ENCODE results near the gene NHEJ1. TPM values are rescaled to one million over a fixed set of nuclear protein-coding genes. Genes with fewer than 3 reads are reported as not detected.

Gene NHEJ1
- total and polyA plus RNA-seq, 7 experiments from 2014 or later, result 11.4 to 32.7 (median 18.5) TPM

DNA sequence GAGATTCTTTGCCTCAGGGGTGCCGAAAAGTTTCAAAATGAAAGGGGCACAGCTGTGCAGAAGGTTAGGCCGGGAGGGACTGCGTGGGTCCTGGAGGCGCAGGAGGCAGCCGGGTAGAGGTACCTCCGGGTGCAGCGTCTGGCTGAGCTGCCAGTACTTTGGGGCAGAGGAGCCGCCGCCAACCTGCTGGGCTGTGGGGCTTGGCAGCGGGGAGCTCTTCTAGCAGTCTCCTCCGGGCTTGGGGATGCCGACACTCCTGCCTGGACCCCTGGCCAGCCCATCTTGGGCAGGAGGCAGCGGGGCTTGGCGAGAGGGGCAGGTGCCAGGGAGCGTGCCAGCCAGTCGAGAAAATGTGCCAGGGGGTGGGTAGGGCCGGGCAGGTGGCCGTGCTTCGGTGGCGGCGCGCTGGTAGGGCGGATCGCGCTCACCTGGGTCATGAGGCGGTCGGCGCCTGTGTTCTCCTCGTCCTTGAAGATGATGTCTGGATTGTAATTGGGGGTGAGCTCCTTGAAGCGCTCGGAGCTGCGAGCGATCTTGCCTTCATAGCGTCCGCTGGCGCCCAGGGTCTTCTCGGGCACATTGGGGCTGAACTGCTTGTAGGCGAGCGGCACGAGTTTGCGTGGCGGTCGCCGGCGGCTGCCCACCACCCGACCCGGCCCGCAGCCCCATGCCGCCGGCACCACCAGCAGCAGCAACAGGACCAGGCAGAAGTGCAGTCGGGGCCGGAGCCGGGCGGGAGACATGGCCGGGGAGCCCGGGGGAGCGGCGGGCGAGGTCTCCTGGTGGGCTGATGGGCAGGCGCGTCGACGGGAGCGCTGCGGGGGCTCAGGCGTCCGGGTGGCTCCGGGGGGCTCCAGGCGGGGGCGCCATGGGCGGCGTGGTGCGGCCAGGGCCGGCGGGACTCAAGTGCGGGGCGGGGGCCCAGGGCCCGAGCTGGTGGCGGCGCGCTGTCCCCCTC is 100.6 kb downstream of the NHEJ1 start:
- peaks cover 56 to 82% (median 63%) of the 10 kb centered on the region in 5 donors for H3K27me3 Mint-ChIP-seq
- peak overlapping the region; percentile 34 to 82 (median 63) for H3K4me3 Mint-ChIP-seq
- peak overlapping the region in 1 of 9 donors; percentile 13 for H3K27ac Mint-ChIP-seq

DNA sequence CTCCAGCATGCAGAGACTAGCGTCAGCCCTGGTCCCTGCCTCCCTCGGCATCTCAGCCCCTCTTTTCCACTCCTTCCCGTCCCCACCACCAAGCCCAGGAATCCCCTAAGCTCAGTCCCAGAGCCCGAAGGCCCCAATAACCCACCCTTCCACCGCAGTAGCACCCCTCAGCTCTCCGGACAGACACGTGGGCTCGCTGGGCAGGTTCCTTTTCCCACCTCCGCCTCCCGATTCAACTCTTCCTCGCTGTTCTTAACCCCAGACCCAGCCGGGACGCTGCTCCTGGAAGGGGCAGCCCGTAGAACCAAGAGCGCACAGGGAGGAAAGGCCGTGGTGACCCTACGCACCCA is 101.3 kb downstream of the NHEJ1 start:
- Histone ChIP-seq H3K27ac (ENCODE audit: low read depth, low read length) (no peak overlapping the region), H3K27me3 (ENCODE audit: control insufficient read depth in 2 of 2, insufficient read depth in 2 of 2, low read length in 2 of 2) (peaks cover 15 to 16% of the 10 kb centered on the region in 2 donors), H3K4me1 (ENCODE audit: control insufficient read depth in 2 of 2, insufficient read depth in 2 of 2, low read length in 2 of 2) (peaks cover 3 to 27% of the 10 kb centered on the region in 2 donors), H3K4me3 (ENCODE audit: low read length) (no peak overlapping the region), H3K9me3 (ENCODE audit: control insufficient read depth in 2 of 3, low read length in 3 of 3) (no peaks in the 10 kb centered on the region), H3K36me3 (ENCODE audit: control insufficient read depth in 2 of 3, insufficient read depth in 3 of 3, low read length in 3 of 3) (no peaks in the 10 kb centered on the region)
- POLR2A ChIA-PET, result interaction anchor here (0.9 kb wide), 1 partner anchor 100 kb away, joined by 3 read pairs; no protein-coding TSS in a partner anchor
- no peak for ATAC-seq
- Mint-ChIP-seq H3K27me3 (peaks cover 52 to 80% (median 59%) of the 10 kb centered on the region in 5 donors), H3K27ac (no peak overlapping the region), H3K36me3 (peaks cover 0 to 5% (median 0%) of the 10 kb centered on the region in 5 donors), H3K9me3 (no peaks in the 10 kb centered on the region), H3K4me3 (peak overlapping the region in 9 of 10 donors; percentile 13 to 82 (median 55)), H3K4me1 (peaks cover 8 to 22% (median 16%) of the 10 kb centered on the region in 7 donors)
- intact Hi-C loops (cut with micrococcal nuclease), result loop anchor here in 1 of 2 donors (5.0 kb wide), 3 partner anchors 43 to 77 kb away; no protein-coding TSS in a partner anchor
- CTCF ChIA-PET, result interaction anchor here (0.5 to 4.9 kb wide), 5 partner anchors 60 to 207 kb away, joined by 3 to 43 read pairs (median 18); no protein-coding TSS in a partner anchor
- no peak for DNase-seq

More for the DNA sequence above, 100.6 kb downstream of the NHEJ1 start:
- peaks cover 15 to 16% of the 10 kb centered on the region in 2 donors for H3K27me3 ChIP-seq (ENCODE audit: control insufficient read depth in 2 of 2, insufficient read depth in 2 of 2, low read length in 2 of 2)
- peak in 1 of 9 donors; percentile 4 for DNase-seq
- no peak for ATAC-seq
- H3K4me3 ChIP-seq (ENCODE audit: low read length), result no peak overlapping the region
- H3K9me3 Mint-ChIP-seq, result no peaks in the 10 kb centered on the region
- H3K27ac ChIP-seq (ENCODE audit: low read depth, low read length), result no peak overlapping the region
- H3K36me3 Mint-ChIP-seq, result peaks cover 0 to 5% (median 0%) of the 10 kb centered on the region in 5 donors
- intact Hi-C loops (cut with micrococcal nuclease), result loop anchor here in 1 of 2 donors (5.0 kb wide), 3 partner anchors 42 to 78 kb away; no protein-coding TSS in a partner anchor
- H3K9me3 ChIP-seq (ENCODE audit: control insufficient read depth in 2 of 3, low read length in 3 of 3), result no peaks in the 10 kb centered on the region
- H3K36me3 ChIP-seq (ENCODE audit: control insufficient read depth in 2 of 3, insufficient read depth in 3 of 3, low read length in 3 of 3), result no peaks in the 10 kb centered on the region
- ChIA-PET POLR2A (interaction anchor here (0.9 kb wide), 1 partner anchor 99 kb away, joined by 3 read pairs; no protein-coding TSS in a partner anchor), CTCF (interaction anchor here (0.5 to 4.9 kb wide), 4 partner anchors 59 to 208 kb away, joined by 3 to 43 read pairs (median 16); no protein-coding TSS in a partner anchor)
- peaks cover 3 to 27% of the 10 kb centered on the region in 2 donors for H3K4me1 ChIP-seq (ENCODE audit: control insufficient read depth in 2 of 2, insufficient read depth in 2 of 2, low read length in 2 of 2)
- H3K4me1 Mint-ChIP-seq, result peaks cover 8 to 22% (median 16%) of the 10 kb centered on the region in 7 donors

DNA sequence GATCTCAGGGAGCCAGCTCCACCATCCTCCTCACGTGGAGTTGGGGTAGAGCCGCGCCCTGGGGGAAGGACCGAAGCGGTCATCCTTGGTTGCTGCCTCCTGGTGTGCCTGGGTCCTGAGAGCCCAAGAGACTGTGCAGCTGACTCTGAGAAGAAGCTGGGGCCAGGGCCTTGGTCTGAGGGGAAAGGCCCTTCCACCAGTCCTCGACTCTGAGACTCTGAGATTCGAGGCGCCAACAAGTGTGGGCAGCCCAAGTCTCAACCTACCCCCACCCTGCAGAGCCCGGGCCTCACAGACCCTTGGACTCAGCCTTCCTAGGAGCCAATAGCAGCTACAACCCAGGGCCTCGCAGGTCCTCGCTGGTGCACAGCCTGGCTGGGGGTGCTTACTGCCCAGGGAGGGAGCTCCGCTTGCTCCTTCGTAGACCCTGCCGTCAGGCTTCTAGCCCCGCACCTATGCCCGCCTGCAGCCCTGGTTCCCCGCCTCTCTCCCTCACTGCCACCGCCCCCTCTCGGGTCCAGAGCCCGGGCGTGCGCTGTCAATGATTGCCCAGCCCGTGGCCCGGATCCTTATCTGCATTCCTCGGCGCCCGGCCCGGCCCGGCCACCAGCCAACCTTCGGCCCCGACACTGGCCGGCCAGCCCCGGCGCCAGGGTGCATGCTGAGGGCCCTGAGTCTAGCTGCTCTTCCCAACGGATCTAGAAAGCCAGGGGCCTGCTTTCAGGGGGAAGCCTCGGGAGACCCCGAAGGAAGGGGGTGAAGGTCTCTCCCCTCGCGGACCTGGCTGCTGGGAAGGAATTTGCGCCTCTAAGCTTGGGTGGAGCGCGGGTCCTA is 101.9 kb downstream of the NHEJ1 start:
- peak overlapping the region in 7 of 10 donors; percentile 25 to 82 (median 69) for H3K4me3 Mint-ChIP-seq
- peaks cover 0 to 5% (median 0%) of the 10 kb centered on the region in 5 donors for H3K36me3 Mint-ChIP-seq
- H3K9me3 Mint-ChIP-seq, result no peaks in the 10 kb centered on the region
- H3K36me3 ChIP-seq (ENCODE audit: control insufficient read depth in 2 of 3, insufficient read depth in 3 of 3, low read length in 3 of 3), result no peaks in the 10 kb centered on the region
- intact Hi-C loops (cut with micrococcal nuclease), result loop anchor here (1.0 to 5.0 kb wide), 9 partner anchors 29 to 294 kb away; no protein-coding TSS in a partner anchor
- no peak overlapping the region for H3K27ac Mint-ChIP-seq
- no peak for DNase-seq
- H3K9me3 ChIP-seq (ENCODE audit: control insufficient read depth in 2 of 3, low read length in 3 of 3), result no peaks in the 10 kb centered on the region
- peaks cover 3 to 27% of the 10 kb centered on the region in 2 donors for H3K4me1 ChIP-seq (ENCODE audit: control insufficient read depth in 2 of 2, insufficient read depth in 2 of 2, low read length in 2 of 2)
- H3K27ac ChIP-seq (ENCODE audit: low read depth, low read length), result no peak overlapping the region
- no peak overlapping the region for H3K4me3 ChIP-seq (ENCODE audit: low read length)
- peaks cover 8 to 22% (median 16%) of the 10 kb centered on the region in 7 donors for H3K4me1 Mint-ChIP-seq
- H3K27me3 ChIP-seq (ENCODE audit: control insufficient read depth in 2 of 2, insufficient read depth in 2 of 2, low read length in 2 of 2), result peaks cover 15 to 16% of the 10 kb centered on the region in 2 donors
- H3K27me3 Mint-ChIP-seq, result peaks cover 53 to 78% (median 58%) of the 10 kb centered on the region in 5 donors
- ChIA-PET CTCF (interaction anchor here (0.6 to 4.9 kb wide), 12 partner anchors 11 to 242 kb away, joined by 3 to 43 read pairs (median 5); partner anchors contain the start of gene CFAP65), POLR2A (no interaction called here)
- no peak for ATAC-seq

DNA sequence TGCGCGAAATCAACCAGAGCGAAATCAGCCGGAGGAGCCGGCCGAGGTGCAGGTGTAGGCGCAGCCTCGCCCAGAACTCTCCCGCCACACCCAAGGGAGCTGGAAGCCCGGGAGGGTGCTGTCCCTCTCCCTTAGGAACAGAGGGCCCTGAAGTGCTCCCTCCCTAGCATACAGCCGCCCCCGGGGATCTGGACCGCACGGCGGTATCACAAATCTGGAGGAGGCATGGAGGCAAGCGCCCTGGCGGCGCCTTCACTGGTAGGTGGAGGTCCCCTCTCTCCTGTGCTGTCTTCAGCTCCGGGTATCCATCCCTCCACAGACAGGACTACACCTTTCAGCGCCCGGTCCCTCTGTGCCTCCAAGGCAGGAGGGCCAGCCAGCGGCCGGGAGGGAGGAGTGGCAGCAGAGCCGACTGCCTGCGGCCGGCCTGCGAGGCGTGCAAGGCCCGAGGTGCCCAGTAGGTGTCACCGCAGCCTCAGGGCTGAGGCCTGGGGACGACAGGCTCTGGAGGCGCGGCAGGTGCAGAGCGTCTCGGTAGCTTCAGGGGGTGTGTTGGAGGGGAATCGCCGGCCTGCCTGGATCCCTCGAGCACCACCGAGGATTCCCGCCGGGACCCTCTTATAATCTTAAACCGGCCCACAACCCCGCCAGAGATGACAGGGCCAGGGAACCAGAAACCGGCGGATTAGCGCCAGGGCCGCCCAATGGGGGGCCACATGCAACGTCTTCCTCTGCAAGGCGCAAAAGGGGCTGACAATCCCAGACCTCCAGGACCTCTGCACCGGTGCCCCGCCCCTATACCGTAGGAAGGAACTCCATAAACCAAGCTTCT is 102.7 kb downstream of the NHEJ1 start:
- peak overlapping the region; percentile 27 for H3K4me3 ChIP-seq (ENCODE audit: low read length)
- H3K36me3 ChIP-seq (ENCODE audit: control insufficient read depth in 2 of 3, insufficient read depth in 3 of 3, low read length in 3 of 3), result no peaks in the 10 kb centered on the region
- POLR2A ChIA-PET, result interaction anchor here (0.7 kb wide), 1 partner anchor 101 kb away, joined by 3 read pairs; no protein-coding TSS in a partner anchor
- intact Hi-C loops (cut with micrococcal nuclease), result loop anchor here (1.0 to 5.0 kb wide), 9 partner anchors 29 to 294 kb away; no protein-coding TSS in a partner anchor
- H3K9me3 ChIP-seq (ENCODE audit: control insufficient read depth in 2 of 3, low read length in 3 of 3), result no peaks in the 10 kb centered on the region
- peaks cover 8 to 22% (median 16%) of the 10 kb centered on the region in 7 donors for H3K4me1 Mint-ChIP-seq
- H3K27ac Mint-ChIP-seq, result no peak overlapping the region
- CTCF ChIA-PET, result interaction anchor here (0.6 to 4.9 kb wide), 13 partner anchors 10 to 242 kb away, joined by 3 to 43 read pairs (median 5); partner anchors contain the start of genes CFAP65 and PRKAG3
- peaks cover 15 to 16% of the 10 kb centered on the region in 2 donors for H3K27me3 ChIP-seq (ENCODE audit: control insufficient read depth in 2 of 2, insufficient read depth in 2 of 2, low read length in 2 of 2)
- H3K9me3 Mint-ChIP-seq, result no peaks in the 10 kb centered on the region
- H3K4me1 ChIP-seq (ENCODE audit: control insufficient read depth in 2 of 2, insufficient read depth in 2 of 2, low read length in 2 of 2), result peaks cover 3 to 27% of the 10 kb centered on the region in 2 donors
- H3K27ac ChIP-seq (ENCODE audit: low read depth, low read length), result no peak overlapping the region
- peaks cover 50 to 75% (median 53%) of the 10 kb centered on the region in 5 donors for H3K27me3 Mint-ChIP-seq
- peak; percentile 94 for ATAC-seq
- peaks cover 0 to 5% (median 0%) of the 10 kb centered on the region in 5 donors for H3K36me3 Mint-ChIP-seq
- DNase-seq, result peak; percentile 45 to 82 (median 68)
- peak overlapping the region; percentile 40 to 82 (median 57) for H3K4me3 Mint-ChIP-seq

DNA sequence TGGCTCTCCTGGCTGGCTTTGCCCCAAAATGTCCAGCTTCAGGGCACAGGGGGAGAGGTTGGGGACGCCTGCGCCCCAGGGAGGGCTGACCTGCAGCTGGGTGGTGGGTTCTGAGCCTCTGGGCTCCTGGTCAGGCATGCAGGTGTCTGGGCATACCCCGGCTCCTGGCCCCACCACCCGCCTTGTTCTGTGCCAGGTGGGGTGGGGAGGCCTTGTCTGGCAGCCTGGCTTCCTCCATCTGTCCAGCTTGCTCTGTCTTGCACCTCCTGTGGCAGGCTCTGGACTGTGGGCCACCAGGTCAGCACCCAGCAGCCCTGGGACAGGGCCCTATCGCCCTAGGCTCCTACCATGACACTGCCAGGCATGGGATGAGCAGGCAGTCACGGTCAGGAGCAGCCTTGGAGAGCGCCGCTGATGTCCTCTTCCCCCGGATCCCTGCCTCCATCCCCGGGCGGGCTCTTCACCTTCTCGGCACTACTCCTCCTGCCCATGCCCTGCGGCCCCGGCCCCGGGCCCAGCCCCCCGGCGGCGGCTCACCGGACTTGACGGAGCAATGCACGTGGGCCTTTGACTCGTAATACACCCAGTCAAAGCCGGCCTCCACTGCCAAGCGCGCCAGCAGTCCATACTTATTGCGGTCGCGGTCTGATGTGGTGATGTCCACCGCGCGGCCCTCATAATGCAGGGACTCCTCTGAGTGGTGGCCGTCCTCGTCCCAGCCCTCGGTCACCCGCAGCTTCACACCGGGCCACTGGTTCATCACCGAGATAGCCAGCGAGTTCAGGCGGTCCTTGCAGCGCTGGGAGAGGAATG is 103.5 kb downstream of the NHEJ1 start:
- Histone ChIP-seq H3K9me3 (ENCODE audit: control insufficient read depth in 2 of 3, low read length in 3 of 3) (no peaks in the 10 kb centered on the region), H3K27ac (ENCODE audit: low read depth, low read length) (no peak overlapping the region), H3K36me3 (ENCODE audit: control insufficient read depth in 2 of 3, insufficient read depth in 3 of 3, low read length in 3 of 3) (no peaks in the 10 kb centered on the region), H3K4me1 (ENCODE audit: control insufficient read depth in 2 of 2, insufficient read depth in 2 of 2, low read length in 2 of 2) (peaks cover 3 to 27% of the 10 kb centered on the region in 2 donors), H3K27me3 (ENCODE audit: control insufficient read depth in 2 of 2, insufficient read depth in 2 of 2, low read length in 2 of 2) (peaks cover 14 to 15% of the 10 kb centered on the region in 2 donors), H3K4me3 (ENCODE audit: low read length) (no peak overlapping the region)
- ChIA-PET CTCF (interaction anchor here (0.7 to 4.9 kb wide), 7 partner anchors 9 to 101 kb away, joined by 3 to 43 read pairs (median 7); no protein-coding TSS in a partner anchor), POLR2A (no interaction called here)
- Mint-ChIP-seq H3K36me3 (peaks cover 0 to 5% (median 0%) of the 10 kb centered on the region in 5 donors), H3K27ac (no peak overlapping the region), H3K9me3 (no peaks in the 10 kb centered on the region), H3K4me1 (peaks cover 8 to 22% (median 16%) of the 10 kb centered on the region in 7 donors), H3K4me3 (peak overlapping the region in 4 of 10 donors; percentile 42 to 82 (median 70)), H3K27me3 (peaks cover 46 to 67% (median 48%) of the 10 kb centered on the region in 5 donors)
- DNase-seq (no peak), ATAC-seq (no peak)
- intact Hi-C loops (cut with micrococcal nuclease), result loop anchor here in 1 of 2 donors (5.0 kb wide), 3 partner anchors 45 to 75 kb away; no protein-coding TSS in a partner anchor

Data from naive thymus-derived CD4-positive, alpha-beta T cell (primary cell).